ENCODE results near the gene ZNF497. TPM values are rescaled to one million over a fixed set of nuclear protein-coding genes. Genes with fewer than 3 reads are reported as not detected.

Gene ZNF497
- total and polyA plus RNA-seq, 9 of the 15 experiments (the other 6 are each of a cell fraction or from before 2014, with no cell fraction given) = 0.06 to 0.98 (median 0.44) TPM; not detected in 1

- TF ChIP-seq, protein P1, sequence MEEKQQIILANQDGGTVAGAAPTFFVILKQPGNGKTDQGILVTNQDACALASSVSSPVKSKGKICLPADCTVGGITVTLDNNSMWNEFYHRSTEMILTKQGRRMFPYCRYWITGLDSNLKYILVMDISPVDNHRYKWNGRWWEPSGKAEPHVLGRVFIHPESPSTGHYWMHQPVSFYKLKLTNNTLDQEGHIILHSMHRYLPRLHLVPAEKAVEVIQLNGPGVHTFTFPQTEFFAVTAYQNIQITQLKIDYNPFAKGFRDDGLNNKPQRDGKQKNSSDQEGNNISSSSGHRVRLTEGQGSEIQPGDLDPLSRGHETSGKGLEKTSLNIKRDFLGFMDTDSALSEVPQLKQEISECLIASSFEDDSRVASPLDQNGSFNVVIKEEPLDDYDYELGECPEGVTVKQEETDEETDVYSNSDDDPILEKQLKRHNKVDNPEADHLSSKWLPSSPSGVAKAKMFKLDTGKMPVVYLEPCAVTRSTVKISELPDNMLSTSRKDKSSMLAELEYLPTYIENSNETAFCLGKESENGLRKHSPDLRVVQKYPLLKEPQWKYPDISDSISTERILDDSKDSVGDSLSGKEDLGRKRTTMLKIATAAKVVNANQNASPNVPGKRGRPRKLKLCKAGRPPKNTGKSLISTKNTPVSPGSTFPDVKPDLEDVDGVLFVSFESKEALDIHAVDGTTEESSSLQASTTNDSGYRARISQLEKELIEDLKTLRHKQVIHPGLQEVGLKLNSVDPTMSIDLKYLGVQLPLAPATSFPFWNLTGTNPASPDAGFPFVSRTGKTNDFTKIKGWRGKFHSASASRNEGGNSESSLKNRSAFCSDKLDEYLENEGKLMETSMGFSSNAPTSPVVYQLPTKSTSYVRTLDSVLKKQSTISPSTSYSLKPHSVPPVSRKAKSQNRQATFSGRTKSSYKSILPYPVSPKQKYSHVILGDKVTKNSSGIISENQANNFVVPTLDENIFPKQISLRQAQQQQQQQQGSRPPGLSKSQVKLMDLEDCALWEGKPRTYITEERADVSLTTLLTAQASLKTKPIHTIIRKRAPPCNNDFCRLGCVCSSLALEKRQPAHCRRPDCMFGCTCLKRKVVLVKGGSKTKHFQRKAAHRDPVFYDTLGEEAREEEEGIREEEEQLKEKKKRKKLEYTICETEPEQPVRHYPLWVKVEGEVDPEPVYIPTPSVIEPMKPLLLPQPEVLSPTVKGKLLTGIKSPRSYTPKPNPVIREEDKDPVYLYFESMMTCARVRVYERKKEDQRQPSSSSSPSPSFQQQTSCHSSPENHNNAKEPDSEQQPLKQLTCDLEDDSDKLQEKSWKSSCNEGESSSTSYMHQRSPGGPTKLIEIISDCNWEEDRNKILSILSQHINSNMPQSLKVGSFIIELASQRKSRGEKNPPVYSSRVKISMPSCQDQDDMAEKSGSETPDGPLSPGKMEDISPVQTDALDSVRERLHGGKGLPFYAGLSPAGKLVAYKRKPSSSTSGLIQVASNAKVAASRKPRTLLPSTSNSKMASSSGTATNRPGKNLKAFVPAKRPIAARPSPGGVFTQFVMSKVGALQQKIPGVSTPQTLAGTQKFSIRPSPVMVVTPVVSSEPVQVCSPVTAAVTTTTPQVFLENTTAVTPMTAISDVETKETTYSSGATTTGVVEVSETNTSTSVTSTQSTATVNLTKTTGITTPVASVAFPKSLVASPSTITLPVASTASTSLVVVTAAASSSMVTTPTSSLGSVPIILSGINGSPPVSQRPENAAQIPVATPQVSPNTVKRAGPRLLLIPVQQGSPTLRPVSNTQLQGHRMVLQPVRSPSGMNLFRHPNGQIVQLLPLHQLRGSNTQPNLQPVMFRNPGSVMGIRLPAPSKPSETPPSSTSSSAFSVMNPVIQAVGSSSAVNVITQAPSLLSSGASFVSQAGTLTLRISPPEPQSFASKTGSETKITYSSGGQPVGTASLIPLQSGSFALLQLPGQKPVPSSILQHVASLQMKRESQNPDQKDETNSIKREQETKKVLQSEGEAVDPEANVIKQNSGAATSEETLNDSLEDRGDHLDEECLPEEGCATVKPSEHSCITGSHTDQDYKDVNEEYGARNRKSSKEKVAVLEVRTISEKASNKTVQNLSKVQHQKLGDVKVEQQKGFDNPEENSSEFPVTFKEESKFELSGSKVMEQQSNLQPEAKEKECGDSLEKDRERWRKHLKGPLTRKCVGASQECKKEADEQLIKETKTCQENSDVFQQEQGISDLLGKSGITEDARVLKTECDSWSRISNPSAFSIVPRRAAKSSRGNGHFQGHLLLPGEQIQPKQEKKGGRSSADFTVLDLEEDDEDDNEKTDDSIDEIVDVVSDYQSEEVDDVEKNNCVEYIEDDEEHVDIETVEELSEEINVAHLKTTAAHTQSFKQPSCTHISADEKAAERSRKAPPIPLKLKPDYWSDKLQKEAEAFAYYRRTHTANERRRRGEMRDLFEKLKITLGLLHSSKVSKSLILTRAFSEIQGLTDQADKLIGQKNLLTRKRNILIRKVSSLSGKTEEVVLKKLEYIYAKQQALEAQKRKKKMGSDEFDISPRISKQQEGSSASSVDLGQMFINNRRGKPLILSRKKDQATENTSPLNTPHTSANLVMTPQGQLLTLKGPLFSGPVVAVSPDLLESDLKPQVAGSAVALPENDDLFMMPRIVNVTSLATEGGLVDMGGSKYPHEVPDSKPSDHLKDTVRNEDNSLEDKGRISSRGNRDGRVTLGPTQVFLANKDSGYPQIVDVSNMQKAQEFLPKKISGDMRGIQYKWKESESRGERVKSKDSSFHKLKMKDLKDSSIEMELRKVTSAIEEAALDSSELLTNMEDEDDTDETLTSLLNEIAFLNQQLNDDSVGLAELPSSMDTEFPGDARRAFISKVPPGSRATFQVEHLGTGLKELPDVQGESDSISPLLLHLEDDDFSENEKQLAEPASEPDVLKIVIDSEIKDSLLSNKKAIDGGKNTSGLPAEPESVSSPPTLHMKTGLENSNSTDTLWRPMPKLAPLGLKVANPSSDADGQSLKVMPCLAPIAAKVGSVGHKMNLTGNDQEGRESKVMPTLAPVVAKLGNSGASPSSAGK (IDR thresholded peaks at IDR 0.05) = peak; percentile 83
- TF ChIP-seq TEAD4 (IDR thresholded peaks at IDR 0.05; ENCODE audit: low read length) (0 out of 2 replicates have a peak, but pooled peaks have one; percentile 19), TEAD4 (CRISPR knock-in tag; IDR thresholded peaks at IDR 0.05; ENCODE audit: borderline replicate concordance) (no peak), PHF20 (IDR thresholded peaks at IDR 0.05; ENCODE audit: partially characterized antibody) (peak; percentile 93), SAFB (IDR thresholded peaks at IDR 0.05; ENCODE audit: borderline replicate concordance, low read depth, low read length) (peak; percentile 76; the same call in 1 of the 2 replicates), RUNX1 (IDR thresholded peaks at IDR 0.05; ENCODE audit: low read depth) (no peak), SIX5 (IDR thresholded peaks at IDR 0.05; ENCODE audit: borderline replicate concordance in 1 of 2, insufficient read depth in 1 of 2, low read depth in 1 of 2, low read length in 2 of 2) (peak; percentile 77 to 85), MTA3 (IDR thresholded peaks at IDR 0.05; ENCODE audit: borderline replicate concordance) (peak; percentile 95), TBP (optimal IDR thresholded peaks at IDR 0.05; ENCODE audit: low read depth, low read length) (peak; percentile 86), GABPA (tag; conservative IDR thresholded peaks at IDR 0.05; ENCODE audit: low read depth) (peak; percentile 100), GATAD2A (IDR thresholded peaks at IDR 0.05) (peak; percentile 64; the same call in 1 of the 2 replicates), ETV1 (tag; conservative IDR thresholded peaks at IDR 0.05; ENCODE audit: low read depth) (peak; percentile 89), ELF1 (tag; IDR thresholded peaks at IDR 0.05) (peak; percentile 94), OTX1 (CRISPR knock-in tag; IDR thresholded peaks at IDR 0.05) (0 out of 2 replicates have a peak, but pooled peaks have one; percentile 4), RFX1 (IDR thresholded peaks at IDR 0.05) (peak; percentile 100), THRAP3 (IDR thresholded peaks at IDR 0.05; ENCODE audit: borderline replicate concordance) (no peak; the same call in 1 of the 2 replicates), KLF13 (tag; IDR thresholded peaks at IDR 0.05; ENCODE audit: borderline replicate concordance, low read depth) (peak; percentile 72)
Measured at GRCh38 chr19:58380662-58381459, 18.3 kb upstream of the ZNF497 start, which contains the start of gene ZNF837 (continued).

Measured in K562 (cell line).